Stomach (tissue), 4 donors: ENCODE data around the gene C1QTNF6.

Experiments used
- CTCF ChIP-seq, 7 experiments: fragments of 450-650 bp in 4 of 7; fragments of 200-600 bp in 3 of 7; sonication (generic) in 3 of 7; IDR thresholded peaks; one replicate each; pipeline ENCODE4 v1.5.1; 2016 to 2019; ENCODE audit warnings: antibody characterized with exemption in 7 of 7, control low read depth in 2 of 7, mild to moderate bottlenecking in 1 of 7
- POLR2A ChIP-seq, 4 donors: fragments of 450-650 bp; IDR thresholded peaks; one replicate each; pipeline ENCODE4 v1.6.1; 2016; ENCODE audit warnings: antibody characterized with exemption in 4 of 4, control low read depth in 2 of 4, mild to moderate bottlenecking in 1 of 4, moderate library complexity in 1 of 4
- POLR2AphosphoS5 ChIP-seq, 3 donors: sonication (generic); formaldehyde crosslinking; IDR thresholded peaks; one replicate each; pipeline ENCODE4 v1.6.1; 2016; ENCODE audit warnings: antibody characterized with exemption in 3 of 3

GRCh38 chr22:37137131-37137530 lies 50.9 kb downstream of the C1QTNF6 start:
- no peak for TF ChIP-seq CTCF (IDR thresholded peaks at IDR 0.05)
- no peak for TF ChIP-seq POLR2AphosphoS5 (IDR thresholded peaks at IDR 0.05)
- TF ChIP-seq POLR2A (IDR thresholded peaks at IDR 0.05), result no peak
